Measurements from ENCODE around the gene CLECL1. TPM values are rescaled to one million over a fixed set of nuclear protein-coding genes. Genes with fewer than 3 reads are reported as not detected.

CLECL1 gene
- total RNA-seq, 1 donor from 2014 or later: 0.76 TPM

Other genes starting within 250 kb of the CLECL1 start
- gene KLRB1, start 125.2 kb downstream of the CLECL1 start, total RNA-seq: 0.38 TPM
- 3.0 TPM for gene CLEC2D, start 63.4 kb downstream of the CLECL1 start, total RNA-seq
- gene CD69, start 27.8 kb upstream of the CLECL1 start, total RNA-seq: 0.32 TPM
- 0.24 TPM for gene KLRF1, start 94.4 kb upstream of the CLECL1 start, total RNA-seq
- 6.8 TPM for gene CLEC2B, start 136.3 kb upstream of the CLECL1 start, total RNA-seq
- gene KLRF2, start 148.4 kb upstream of the CLECL1 start, total RNA-seq: not detected
- gene CLEC2A, start 199.3 kb upstream of the CLECL1 start, total RNA-seq: not detected
- gene CLEC12A, start 238.3 kb upstream of the CLECL1 start, total RNA-seq: 6.5 TPM

Data from Right ventricle myocardium inferior (tissue), 1 donor.